ENCODE data around the gene RBM25. TPM values are rescaled to one million over a fixed set of nuclear protein-coding genes. Genes with fewer than 3 reads are reported as not detected.

The RBM25 gene
- total and polyA plus RNA-seq, 4 donors: 8.4 to 26.2 (median 22.2) TPM

DNA sequence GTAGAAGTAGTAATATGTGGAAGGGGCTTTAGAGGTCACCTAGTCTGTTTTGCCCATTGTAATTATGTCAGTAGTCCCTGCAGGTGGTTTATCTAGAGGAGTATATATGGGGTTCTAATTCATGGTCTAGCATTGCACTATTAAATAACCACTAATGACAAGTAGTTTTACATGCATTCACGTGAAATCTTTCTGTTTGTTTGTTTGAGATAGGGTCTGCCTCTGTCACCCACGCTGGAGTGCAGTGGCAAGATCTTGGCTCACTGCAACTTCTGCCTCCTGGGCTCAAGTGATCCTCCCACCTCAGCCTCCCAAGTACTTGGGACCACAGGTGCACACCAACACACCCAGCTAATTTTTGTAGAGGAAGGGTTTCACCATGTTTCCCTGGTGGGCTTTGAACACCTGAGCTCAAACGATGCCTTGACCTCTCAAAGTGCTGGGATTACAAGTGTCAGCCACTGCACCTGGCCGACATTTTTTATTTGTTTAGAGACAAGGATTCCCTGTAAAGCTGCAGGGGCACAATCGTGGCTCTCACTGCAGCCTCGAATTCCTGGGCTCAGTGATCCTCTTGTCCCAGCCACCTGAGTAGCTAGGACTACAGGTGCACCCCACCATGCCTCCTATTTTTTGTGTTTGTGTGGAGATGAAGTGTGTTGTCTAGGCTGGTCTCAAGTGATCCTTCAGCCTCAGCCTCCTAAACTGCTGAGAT lies 66.0 kb downstream of the RBM25 start:
- Histone ChIP-seq H3K27ac (ENCODE audit: low read depth in 1 of 2, low read length in 2 of 2) (no peak overlapping the region), H3K4me3 (ENCODE audit: low read depth in 1 of 3, low read length in 3 of 3) (no peak overlapping the region), H3K9ac (ENCODE audit: low read depth in 1 of 2, low read length in 2 of 2) (no peak overlapping the region), H3K27me3 (ENCODE audit: control insufficient read depth in 4 of 4, insufficient read depth in 4 of 4, low read length in 3 of 4) (no peaks in the 10 kb centered on the region), H3K4me1 (ENCODE audit: control insufficient read depth in 4 of 4, insufficient read depth in 4 of 4, low read length in 3 of 4) (no peaks in the 10 kb centered on the region), H3K36me3 (ENCODE audit: control insufficient read depth in 4 of 4, insufficient read depth in 3 of 4, low read depth in 1 of 4, low read length in 3 of 4) (peaks cover under 1 to 27% (median 21%) of the 10 kb centered on the region in 4 donors), H3K9me3 (ENCODE audit: control insufficient read depth in 4 of 4, low read length in 3 of 4) (no peaks in the 10 kb centered on the region)
- 78% methylated on average over 6 of the region's 6 CpGs for WGBS
- DNase-seq (ENCODE audit: low spot score): no peak
- TF ChIP-seq EGR1 (IDR thresholded peaks at IDR 0.05; ENCODE audit: low read depth in 2 of 2) (no peak), FOXA2 (IDR thresholded peaks at IDR 0.05) (no peak), GABPA (IDR thresholded peaks at IDR 0.05 in 1 of 2, conservative IDR thresholded peaks at IDR 0.05 in 1 of 2) (no peak), SP1 (IDR thresholded peaks at IDR 0.05) (no peak), TAF1 (conservative IDR thresholded peaks at IDR 0.05) (no peak), JUND (IDR thresholded peaks at IDR 0.05) (no peak), RAD21 (IDR thresholded peaks at IDR 0.05) (no peak), RXRA (IDR thresholded peaks at IDR 0.05) (no peak)
- TF ChIP-seq, protein P1, sequence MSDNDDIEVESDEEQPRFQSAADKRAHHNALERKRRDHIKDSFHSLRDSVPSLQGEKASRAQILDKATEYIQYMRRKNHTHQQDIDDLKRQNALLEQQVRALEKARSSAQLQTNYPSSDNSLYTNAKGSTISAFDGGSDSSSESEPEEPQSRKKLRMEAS (IDR thresholded peaks at IDR 0.05): no peak
- TF ChIP-seq, protein P2, sequence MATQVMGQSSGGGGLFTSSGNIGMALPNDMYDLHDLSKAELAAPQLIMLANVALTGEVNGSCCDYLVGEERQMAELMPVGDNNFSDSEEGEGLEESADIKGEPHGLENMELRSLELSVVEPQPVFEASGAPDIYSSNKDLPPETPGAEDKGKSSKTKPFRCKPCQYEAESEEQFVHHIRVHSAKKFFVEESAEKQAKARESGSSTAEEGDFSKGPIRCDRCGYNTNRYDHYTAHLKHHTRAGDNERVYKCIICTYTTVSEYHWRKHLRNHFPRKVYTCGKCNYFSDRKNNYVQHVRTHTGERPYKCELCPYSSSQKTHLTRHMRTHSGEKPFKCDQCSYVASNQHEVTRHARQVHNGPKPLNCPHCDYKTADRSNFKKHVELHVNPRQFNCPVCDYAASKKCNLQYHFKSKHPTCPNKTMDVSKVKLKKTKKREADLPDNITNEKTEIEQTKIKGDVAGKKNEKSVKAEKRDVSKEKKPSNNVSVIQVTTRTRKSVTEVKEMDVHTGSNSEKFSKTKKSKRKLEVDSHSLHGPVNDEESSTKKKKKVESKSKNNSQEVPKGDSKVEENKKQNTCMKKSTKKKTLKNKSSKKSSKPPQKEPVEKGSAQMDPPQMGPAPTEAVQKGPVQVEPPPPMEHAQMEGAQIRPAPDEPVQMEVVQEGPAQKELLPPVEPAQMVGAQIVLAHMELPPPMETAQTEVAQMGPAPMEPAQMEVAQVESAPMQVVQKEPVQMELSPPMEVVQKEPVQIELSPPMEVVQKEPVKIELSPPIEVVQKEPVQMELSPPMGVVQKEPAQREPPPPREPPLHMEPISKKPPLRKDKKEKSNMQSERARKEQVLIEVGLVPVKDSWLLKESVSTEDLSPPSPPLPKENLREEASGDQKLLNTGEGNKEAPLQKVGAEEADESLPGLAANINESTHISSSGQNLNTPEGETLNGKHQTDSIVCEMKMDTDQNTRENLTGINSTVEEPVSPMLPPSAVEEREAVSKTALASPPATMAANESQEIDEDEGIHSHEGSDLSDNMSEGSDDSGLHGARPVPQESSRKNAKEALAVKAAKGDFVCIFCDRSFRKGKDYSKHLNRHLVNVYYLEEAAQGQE (IDR thresholded peaks at IDR 0.05): no peak
- TF ChIP-seq, protein P3, sequence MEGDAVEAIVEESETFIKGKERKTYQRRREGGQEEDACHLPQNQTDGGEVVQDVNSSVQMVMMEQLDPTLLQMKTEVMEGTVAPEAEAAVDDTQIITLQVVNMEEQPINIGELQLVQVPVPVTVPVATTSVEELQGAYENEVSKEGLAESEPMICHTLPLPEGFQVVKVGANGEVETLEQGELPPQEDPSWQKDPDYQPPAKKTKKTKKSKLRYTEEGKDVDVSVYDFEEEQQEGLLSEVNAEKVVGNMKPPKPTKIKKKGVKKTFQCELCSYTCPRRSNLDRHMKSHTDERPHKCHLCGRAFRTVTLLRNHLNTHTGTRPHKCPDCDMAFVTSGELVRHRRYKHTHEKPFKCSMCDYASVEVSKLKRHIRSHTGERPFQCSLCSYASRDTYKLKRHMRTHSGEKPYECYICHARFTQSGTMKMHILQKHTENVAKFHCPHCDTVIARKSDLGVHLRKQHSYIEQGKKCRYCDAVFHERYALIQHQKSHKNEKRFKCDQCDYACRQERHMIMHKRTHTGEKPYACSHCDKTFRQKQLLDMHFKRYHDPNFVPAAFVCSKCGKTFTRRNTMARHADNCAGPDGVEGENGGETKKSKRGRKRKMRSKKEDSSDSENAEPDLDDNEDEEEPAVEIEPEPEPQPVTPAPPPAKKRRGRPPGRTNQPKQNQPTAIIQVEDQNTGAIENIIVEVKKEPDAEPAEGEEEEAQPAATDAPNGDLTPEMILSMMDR (IDR thresholded peaks at IDR 0.05; ENCODE audit: low read depth, low read length, missing input control): no peak

DNA sequence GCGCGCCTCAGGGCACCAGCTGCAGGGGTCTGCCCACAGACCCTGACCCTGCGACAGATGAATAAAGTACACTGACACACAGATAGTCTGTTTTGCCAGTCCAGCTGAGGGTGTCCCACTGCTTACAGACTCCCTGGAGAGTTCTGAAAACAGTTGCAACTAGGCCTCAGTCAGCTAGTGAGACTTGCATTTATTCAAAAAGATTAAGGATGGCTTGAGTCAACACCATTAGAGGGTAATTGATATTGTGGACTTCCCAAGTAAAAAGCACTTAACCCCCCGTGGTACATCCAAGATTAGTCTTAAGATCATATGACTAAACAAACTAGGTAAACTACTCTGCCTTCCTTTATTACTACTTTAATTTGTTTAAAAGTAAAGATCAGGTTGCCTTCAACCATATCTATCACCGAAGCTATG lies 66.8 kb downstream of the RBM25 start:
- Histone ChIP-seq H3K36me3 (ENCODE audit: control insufficient read depth in 4 of 4, insufficient read depth in 3 of 4, low read depth in 1 of 4, low read length in 3 of 4) (peaks cover 0 to 18% (median 16%) of the 10 kb centered on the region in 4 donors), H3K4me3 (ENCODE audit: low read depth in 1 of 3, low read length in 3 of 3) (no peak overlapping the region), H3K9me3 (ENCODE audit: control insufficient read depth in 4 of 4, low read length in 3 of 4) (no peaks in the 10 kb centered on the region), H3K27ac (ENCODE audit: low read depth in 1 of 2, low read length in 2 of 2) (no peak overlapping the region), H3K27me3 (ENCODE audit: control insufficient read depth in 4 of 4, insufficient read depth in 4 of 4, low read length in 3 of 4) (no peaks in the 10 kb centered on the region), H3K4me1 (ENCODE audit: control insufficient read depth in 4 of 4, insufficient read depth in 4 of 4, low read length in 3 of 4) (no peaks in the 10 kb centered on the region), H3K9ac (ENCODE audit: low read depth in 1 of 2, low read length in 2 of 2) (no peak overlapping the region)
- WGBS: 85% methylated on average over 5 of the region's 5 CpGs
- DNase-seq (ENCODE audit: low spot score): no peak
- TF ChIP-seq RXRA (IDR thresholded peaks at IDR 0.05) (no peak), GABPA (IDR thresholded peaks at IDR 0.05 in 1 of 2, conservative IDR thresholded peaks at IDR 0.05 in 1 of 2) (no peak), FOXA1 (IDR thresholded peaks at IDR 0.05) (no peak), HNF4A (conservative IDR thresholded peaks at IDR 0.05) (no peak), EGR1 (IDR thresholded peaks at IDR 0.05; ENCODE audit: low read depth in 2 of 2) (no peak), TAF1 (conservative IDR thresholded peaks at IDR 0.05) (no peak), FOXA2 (IDR thresholded peaks at IDR 0.05) (no peak), JUND (IDR thresholded peaks at IDR 0.05) (no peak), NR2F2 (IDR thresholded peaks at IDR 0.05) (no peak), SP1 (IDR thresholded peaks at IDR 0.05) (no peak), RAD21 (IDR thresholded peaks at IDR 0.05) (no peak), HNF4G (IDR thresholded peaks at IDR 0.05) (no peak), YY1 (IDR thresholded peaks at IDR 0.05) (no peak)
- TF ChIP-seq, protein P2 (IDR thresholded peaks at IDR 0.05): no peak
- TF ChIP-seq, protein P4, sequence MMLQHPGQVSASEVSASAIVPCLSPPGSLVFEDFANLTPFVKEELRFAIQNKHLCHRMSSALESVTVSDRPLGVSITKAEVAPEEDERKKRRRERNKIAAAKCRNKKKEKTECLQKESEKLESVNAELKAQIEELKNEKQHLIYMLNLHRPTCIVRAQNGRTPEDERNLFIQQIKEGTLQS (IDR thresholded peaks at IDR 0.05): no peak
- TF ChIP-seq, protein P1 (IDR thresholded peaks at IDR 0.05): no peak
- TF ChIP-seq, protein P3 (IDR thresholded peaks at IDR 0.05; ENCODE audit: low read depth, low read length, missing input control): no peak
